ENCODE measurements around the gene CMYA5. TPM values are rescaled to one million over a fixed set of nuclear protein-coding genes. Genes with fewer than 3 reads are reported as not detected.

The CMYA5 gene
- total RNA-seq, 3 donors from 2014 or later, result 5.0 to 132 (median 37.0) TPM

DNA sequence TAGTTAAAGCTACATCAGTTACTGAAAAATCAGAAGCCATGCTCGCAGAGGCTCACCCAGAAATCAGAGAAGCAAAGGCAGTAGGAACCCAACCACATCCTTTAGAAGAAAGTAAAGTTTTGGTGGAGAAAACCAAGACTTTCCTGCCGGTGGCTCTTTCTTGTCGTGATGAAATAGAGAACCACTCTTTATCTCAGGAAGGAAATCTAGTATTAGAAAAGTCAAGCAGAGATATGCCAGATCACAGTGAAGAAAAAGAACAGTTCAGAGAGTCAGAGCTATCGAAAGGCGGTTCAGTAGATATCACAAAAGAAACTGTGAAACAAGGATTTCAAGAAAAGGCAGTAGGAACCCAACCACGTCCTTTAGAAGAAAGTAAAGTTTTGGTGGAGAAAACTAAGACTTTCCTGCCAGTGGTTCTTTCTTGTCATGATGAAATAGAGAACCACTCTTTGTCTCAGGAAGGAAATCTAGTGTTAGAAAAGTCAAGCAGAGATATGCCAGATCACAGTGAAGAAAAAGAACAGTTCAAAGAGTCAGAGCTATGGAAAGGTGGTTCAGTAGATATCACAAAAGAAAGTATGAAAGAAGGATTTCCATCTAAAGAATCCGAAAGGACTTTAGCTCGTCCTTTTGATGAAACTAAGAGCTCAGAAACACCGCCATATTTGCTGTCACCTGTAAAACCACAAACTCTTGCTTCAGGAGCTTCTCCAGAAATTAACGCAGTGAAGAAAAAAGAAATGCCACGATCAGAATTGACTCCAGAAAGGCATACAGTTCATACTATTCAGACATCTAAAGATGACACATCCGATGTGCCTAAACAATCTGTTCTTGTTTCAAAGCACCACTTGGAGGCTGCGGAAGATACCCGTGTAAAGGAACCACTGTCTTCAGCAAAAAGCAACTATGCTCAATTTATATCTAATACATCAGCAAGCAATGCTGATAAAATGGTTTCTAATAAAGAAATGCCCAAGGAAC, 47.2 kb downstream of the CMYA5 start:
- intact Hi-C loops (cut with DNase I; ENCODE audit: low total_unique reads), result no loop called here
- no peak for DNase-seq (ENCODE audit: low spot score in 2 of 2)
- H3K27ac ChIP-seq, result no peak overlapping the region
- H3K27me3 ChIP-seq, result no peaks in the 10 kb centered on the region
- TF ChIP-seq CTCF (IDR thresholded peaks at IDR 0.05) (no peak), POLR2AphosphoS5 (IDR thresholded peaks at IDR 0.05) (no peak), POLR2A (IDR thresholded peaks at IDR 0.05) (no peak)
- H3K4me3 ChIP-seq, result no peak overlapping the region
- H3K9me3 ChIP-seq, result no peaks in the 10 kb centered on the region
- no peaks in the 10 kb centered on the region for H3K4me1 ChIP-seq
- H3K36me3 ChIP-seq, result no peaks in the 10 kb centered on the region

DNA sequence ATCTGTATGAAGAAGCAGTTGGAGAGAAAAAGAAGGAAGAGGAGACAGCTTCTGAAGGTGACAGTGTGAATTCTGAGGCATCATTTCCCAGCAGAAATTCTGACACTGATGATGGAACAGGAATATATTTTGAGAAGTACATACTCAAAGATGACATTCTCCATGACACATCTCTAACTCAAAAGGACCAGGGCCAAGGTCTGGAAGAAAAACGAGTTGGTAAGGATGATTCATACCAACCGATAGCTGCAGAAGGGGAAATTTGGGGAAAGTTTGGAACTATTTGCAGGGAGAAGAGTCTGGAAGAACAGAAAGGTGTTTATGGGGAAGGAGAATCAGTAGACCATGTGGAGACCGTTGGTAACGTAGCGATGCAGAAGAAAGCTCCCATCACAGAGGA, 48.7 kb downstream of the CMYA5 start:
- H3K4me1 ChIP-seq, result no peaks in the 10 kb centered on the region
- no peak overlapping the region for H3K4me3 ChIP-seq
- H3K27me3 ChIP-seq, result no peaks in the 10 kb centered on the region
- intact Hi-C loops (cut with DNase I; ENCODE audit: low total_unique reads), result no loop called here
- H3K27ac ChIP-seq, result no peak overlapping the region
- TF ChIP-seq CTCF (IDR thresholded peaks at IDR 0.05) (no peak), POLR2A (IDR thresholded peaks at IDR 0.05) (no peak), POLR2AphosphoS5 (IDR thresholded peaks at IDR 0.05) (no peak)
- H3K9me3 ChIP-seq, result no peaks in the 10 kb centered on the region
- no peak for DNase-seq (ENCODE audit: low spot score in 2 of 2)
- H3K36me3 ChIP-seq, result no peaks in the 10 kb centered on the region

DNA sequence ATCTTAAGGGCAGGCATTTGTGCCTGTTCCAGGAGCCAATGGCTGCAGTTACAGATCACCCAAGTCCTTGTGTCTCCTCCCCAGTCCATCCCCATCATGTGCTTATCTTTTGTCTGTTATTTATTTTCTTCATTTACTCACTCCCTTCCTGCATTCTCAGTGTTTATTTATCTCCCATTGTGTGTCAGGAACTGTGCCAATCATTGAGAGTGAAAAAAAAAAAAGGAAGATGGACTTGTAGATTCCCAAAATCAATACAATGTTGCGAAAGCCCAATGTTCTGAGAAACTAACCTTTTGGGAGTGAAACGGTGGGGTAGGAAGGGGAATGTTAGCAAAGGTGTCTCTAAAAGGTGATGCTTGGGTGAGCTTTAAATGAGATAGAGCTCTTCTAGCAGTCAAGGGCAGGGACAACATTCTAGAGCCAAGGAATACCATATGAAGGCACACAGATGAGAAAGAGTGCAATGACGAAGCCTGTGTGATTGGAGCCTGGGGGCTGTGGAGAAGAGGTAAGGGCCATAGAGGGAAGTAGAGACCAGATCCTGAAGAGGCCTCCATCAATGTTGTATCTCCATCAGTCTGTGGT, 53.0 kb downstream of the CMYA5 start:
- H3K4me1 ChIP-seq, result no peaks in the 10 kb centered on the region
- no peaks in the 10 kb centered on the region for H3K36me3 ChIP-seq
- intact Hi-C loops (cut with DNase I; ENCODE audit: low total_unique reads), result no loop called here
- TF ChIP-seq POLR2AphosphoS5 (IDR thresholded peaks at IDR 0.05) (no peak), CTCF (IDR thresholded peaks at IDR 0.05) (no peak), POLR2A (IDR thresholded peaks at IDR 0.05) (no peak)
- no peak overlapping the region for H3K27ac ChIP-seq
- no peak for DNase-seq (ENCODE audit: low spot score in 2 of 2)
- H3K9me3 ChIP-seq, result no peaks in the 10 kb centered on the region
- no peaks in the 10 kb centered on the region for H3K27me3 ChIP-seq
- H3K4me3 ChIP-seq, result no peak overlapping the region

- Histone ChIP-seq H3K4me1 (no peaks in the 10 kb centered on the region), H3K27ac (no peak overlapping the region), H3K4me3 (no peak overlapping the region), H3K27me3 (no peaks in the 10 kb centered on the region), H3K9me3 (no peaks in the 10 kb centered on the region), H3K36me3 (no peaks in the 10 kb centered on the region)
- DNase-seq (ENCODE audit: low spot score in 2 of 2), result no peak
- intact Hi-C loops (cut with DNase I; ENCODE audit: low total_unique reads), result no loop called here
- no peak for TF ChIP-seq POLR2AphosphoS5 (IDR thresholded peaks at IDR 0.05)
- TF ChIP-seq CTCF (IDR thresholded peaks at IDR 0.05), result no peak
- no peak for TF ChIP-seq POLR2A (IDR thresholded peaks at IDR 0.05)
These were observed 54.4 kb downstream of the CMYA5 start for GRCh38 chr5:79743846-79744605.

Measured in breast epithelium (tissue), 4 donors.